Measurements from ENCODE around the gene SLC16A1. TPM values are rescaled to one million over a fixed set of nuclear protein-coding genes. Genes with fewer than 3 reads are reported as not detected.
"Not testable (repeated sequence)": the region's sequence is repeated elsewhere in the genome, so short reads cannot be mapped to it uniquely, and the experiment has no call there.

Gene SLC16A1
- total RNA-seq, 2 donors from 2014 or later = 65.5 to 98.3 TPM

DNA sequence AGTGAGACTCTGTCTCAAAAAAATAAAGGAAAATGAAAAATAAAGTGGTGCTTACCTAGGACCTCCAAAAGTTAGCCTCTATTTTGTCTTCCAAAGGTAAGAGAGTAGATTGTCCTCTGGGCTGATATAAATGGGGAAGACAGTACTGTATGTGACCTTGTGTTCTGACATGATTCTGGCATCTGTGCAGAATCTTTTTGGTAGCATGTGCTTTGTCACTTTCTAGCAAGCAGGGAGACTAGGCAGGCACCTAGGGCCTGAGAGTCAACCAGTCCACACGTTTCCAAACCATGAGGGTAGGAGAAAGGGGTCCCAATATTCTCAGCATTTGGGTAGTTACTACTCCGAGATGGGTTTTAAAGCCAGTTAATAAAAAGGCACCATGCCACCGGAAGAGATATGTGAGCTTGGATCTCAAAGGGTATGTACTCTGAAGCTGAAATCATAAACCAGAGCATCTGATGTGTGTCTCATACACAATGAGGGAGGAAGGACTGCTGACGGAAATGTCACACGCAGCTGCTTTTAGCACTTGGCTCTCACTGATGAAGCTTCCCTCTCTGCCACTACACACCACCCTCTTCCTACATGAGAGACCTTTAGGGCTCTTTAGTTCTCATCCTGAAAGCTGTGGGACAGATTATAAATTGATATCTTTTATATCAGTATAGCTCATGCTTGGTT is 27.0 kb upstream of the SLC16A1 start:
- Mint-ChIP-seq H3K9me3 (no peaks in the 10 kb centered on the region), H3K4me3 (no peak overlapping the region), H3K27ac (no peak overlapping the region), H3K27me3 (no peaks in the 10 kb centered on the region), H3K36me3 (ENCODE audit: low read depth) (no peaks in the 10 kb centered on the region), H3K4me1 (no peaks in the 10 kb centered on the region)
- ATAC-seq (replicated peaks) = no peak

DNA sequence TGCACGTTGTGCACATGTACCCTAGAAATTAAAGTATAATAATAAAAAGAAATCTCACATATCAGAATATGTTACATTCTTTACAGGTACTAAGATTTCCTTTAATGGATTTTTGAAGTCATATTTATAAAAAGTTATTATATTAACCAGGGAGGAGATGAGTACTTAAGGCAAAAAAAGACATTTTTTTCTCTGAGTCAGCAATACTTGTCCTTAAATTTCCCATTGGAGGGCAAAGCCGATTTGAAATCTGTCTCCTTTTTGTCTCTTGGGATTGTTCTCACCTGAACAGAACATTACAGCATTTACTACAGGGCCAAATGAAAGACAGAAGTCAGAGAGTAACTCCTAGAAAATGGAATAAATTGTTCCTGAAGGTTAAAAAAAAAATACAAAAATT is 26.3 kb upstream of the SLC16A1 start:
- Mint-ChIP-seq H3K36me3 (ENCODE audit: low read depth) (no peaks in the 10 kb centered on the region), H3K4me1 (no peaks in the 10 kb centered on the region), H3K27ac (no peak overlapping the region), H3K9me3 (no peaks in the 10 kb centered on the region), H3K4me3 (no peak overlapping the region), H3K27me3 (no peaks in the 10 kb centered on the region)
- no peak for ATAC-seq (replicated peaks)

DNA sequence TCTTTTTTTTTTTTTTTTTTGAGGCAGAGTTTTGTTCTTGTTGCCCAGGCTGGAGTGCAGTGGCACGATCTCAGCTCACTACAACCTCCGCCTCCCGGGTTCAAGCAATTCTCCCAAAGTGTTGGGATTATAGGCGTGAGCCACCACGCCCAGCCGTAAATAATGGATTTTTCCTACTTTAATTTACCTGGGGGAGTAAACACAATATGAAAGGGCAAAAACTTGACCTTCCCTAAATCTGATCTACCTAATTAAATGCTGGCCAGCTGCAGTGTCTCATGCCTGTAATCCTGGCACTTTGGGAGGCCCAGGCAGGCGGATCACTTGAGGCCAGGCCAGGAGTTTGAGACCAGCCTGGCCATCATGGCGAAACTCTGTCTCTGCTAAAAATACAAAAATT is 25.8 kb upstream of the SLC16A1 start:
- not testable (repeated sequence) for H3K4me3 Mint-ChIP-seq; H3K27ac Mint-ChIP-seq; H3K9me3 Mint-ChIP-seq; H3K27me3 Mint-ChIP-seq; H3K4me1 Mint-ChIP-seq; H3K36me3 Mint-ChIP-seq (ENCODE audit: low read depth); ATAC-seq (replicated peaks)

DNA sequence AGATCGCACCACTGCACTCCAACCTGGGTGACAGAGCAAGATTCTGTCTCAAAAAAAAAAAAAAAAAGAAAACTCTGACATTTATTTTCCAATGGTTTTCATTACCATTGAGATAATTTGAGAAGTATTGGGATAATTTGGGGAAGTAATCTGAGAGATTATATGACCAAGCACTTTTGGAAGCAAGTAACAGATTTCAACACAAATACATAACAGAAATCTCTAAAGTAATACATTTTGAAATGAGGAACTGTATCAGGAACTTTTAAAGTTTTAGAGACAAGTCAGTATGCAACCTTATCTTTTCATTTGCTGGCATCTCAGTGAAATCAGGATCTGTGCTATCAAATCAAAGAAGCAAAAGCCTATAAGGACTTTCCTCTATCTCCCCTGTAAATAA is 25.4 kb upstream of the SLC16A1 start:
- H3K36me3 Mint-ChIP-seq (ENCODE audit: low read depth) = no peaks in the 10 kb centered on the region
- H3K27me3 Mint-ChIP-seq = no peaks in the 10 kb centered on the region
- no peak for ATAC-seq (replicated peaks)
- no peak overlapping the region for H3K4me3 Mint-ChIP-seq
- H3K27ac Mint-ChIP-seq = no peak overlapping the region
- no peaks in the 10 kb centered on the region for H3K9me3 Mint-ChIP-seq
- no peaks in the 10 kb centered on the region for H3K4me1 Mint-ChIP-seq

DNA sequence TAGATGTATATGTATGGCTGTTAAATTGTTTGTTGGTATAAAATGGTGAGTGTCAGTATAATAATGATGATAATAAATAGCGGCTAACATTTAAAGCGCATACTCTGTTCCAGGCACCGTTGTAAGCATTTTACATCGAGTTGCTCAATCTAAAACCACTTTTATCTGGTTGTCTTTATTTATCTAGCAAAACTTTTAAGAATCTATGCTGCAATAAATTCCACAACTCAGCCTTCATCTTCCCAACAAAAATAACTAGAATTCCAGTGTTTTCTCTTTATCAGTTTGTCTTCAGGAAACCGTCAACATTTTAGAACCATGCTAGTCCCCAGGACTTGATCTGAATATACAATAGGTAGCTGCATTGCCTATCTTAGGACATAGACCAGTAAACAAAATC is 19.3 kb upstream of the SLC16A1 start:
- Mint-ChIP-seq H3K36me3 (ENCODE audit: low read depth) (peaks cover 34% of the 10 kb centered on the region), H3K4me3 (no peak overlapping the region), H3K27me3 (no peaks in the 10 kb centered on the region), H3K9me3 (no peaks in the 10 kb centered on the region), H3K4me1 (no peaks in the 10 kb centered on the region), H3K27ac (no peak overlapping the region)
- no peak for ATAC-seq (replicated peaks)

DNA sequence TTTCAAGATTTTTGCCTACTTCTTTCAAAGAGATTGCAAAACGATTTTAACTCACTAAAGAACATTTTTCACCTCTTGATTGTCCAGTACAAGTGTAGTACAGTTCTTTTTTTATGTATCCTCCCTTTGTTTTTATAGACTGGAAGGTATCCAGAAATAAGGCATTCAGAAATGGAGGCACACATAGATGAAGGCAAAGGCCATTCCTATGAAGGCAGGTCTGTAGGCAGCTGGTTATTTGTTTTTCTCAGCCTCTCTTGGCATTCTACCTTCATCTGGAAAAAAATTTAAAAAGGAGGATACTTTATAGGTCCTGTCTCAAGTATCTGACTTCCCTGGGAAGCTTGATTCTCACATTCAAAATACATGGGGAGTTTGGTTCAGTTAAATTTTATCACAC is 18.6 kb upstream of the SLC16A1 start:
- H3K4me1 Mint-ChIP-seq = no peaks in the 10 kb centered on the region
- ATAC-seq (replicated peaks) = no peak
- peaks cover 41% of the 10 kb centered on the region for H3K36me3 Mint-ChIP-seq (ENCODE audit: low read depth)
- no peak overlapping the region for H3K4me3 Mint-ChIP-seq
- no peaks in the 10 kb centered on the region for H3K9me3 Mint-ChIP-seq
- H3K27ac Mint-ChIP-seq = no peak overlapping the region
- no peaks in the 10 kb centered on the region for H3K27me3 Mint-ChIP-seq

DNA sequence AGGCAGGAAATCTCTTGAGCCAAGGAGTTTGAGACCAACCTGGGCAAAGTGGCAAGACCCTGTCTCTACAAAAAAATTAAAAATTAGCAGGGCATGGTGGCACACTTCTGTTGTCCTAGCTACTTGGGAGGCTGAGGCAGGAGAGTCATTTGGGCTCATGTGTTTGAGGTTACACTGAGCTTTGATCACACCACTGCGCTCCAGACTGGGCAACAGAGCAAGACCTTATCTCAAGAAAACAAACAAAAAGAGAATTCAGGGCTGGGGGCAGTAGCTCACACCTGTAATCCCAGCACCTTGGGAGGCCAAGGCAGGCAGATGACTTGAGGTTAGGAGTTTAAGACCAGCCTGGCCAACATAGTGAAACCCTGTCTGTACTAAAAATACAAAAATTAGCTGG is 17.8 kb upstream of the SLC16A1 start:
- H3K9me3 Mint-ChIP-seq = no peaks in the 10 kb centered on the region
- H3K27me3 Mint-ChIP-seq = no peaks in the 10 kb centered on the region
- H3K36me3 Mint-ChIP-seq (ENCODE audit: low read depth) = peaks cover 50% of the 10 kb centered on the region
- no peak overlapping the region for H3K27ac Mint-ChIP-seq
- H3K4me1 Mint-ChIP-seq = no peaks in the 10 kb centered on the region
- no peak overlapping the region for H3K4me3 Mint-ChIP-seq
- ATAC-seq (replicated peaks) = no peak

DNA sequence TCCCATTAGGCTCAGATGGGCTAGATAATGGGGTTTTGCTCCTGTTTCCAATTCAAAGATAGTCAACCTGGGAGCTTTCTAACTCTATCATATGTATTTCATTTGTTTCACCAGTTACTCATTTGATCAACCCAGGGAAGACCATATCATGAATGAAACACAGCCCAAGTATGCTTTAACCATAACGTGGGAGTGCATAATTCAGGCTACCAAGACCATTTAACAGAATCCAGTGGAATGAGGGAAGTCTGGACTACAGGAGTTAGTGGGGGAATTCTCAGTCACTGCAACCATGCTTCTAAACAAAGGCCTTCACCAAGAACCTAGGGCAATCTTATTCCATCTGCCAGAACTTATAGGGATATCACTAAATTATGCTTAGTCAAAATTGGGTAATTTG is 15.0 kb upstream of the SLC16A1 start:
- no peak for ATAC-seq (replicated peaks)
- Mint-ChIP-seq H3K4me3 (no peak overlapping the region), H3K27ac (no peak overlapping the region), H3K9me3 (no peaks in the 10 kb centered on the region), H3K27me3 (no peaks in the 10 kb centered on the region), H3K36me3 (ENCODE audit: low read depth) (peaks cover 74% of the 10 kb centered on the region), H3K4me1 (no peaks in the 10 kb centered on the region)

DNA sequence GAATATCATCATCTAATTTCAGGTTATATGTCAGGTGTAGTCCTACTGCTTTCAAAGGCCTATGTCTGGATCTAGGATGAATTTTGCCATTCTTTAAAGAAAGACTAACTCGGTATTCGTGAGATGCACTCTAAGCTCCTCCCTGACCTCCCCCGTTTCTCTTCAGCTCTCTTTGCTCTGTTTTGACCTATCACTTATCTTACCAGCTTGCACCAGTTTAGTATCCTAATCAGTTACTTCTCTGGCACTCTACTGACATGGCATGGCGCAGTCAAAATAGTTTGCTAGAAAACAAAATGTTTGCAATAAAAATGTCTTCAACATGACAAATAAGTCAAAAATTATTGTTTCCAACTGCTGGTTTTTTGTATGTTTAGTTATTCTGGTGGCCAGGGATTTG is 8.4 kb upstream of the SLC16A1 start:
- no peak overlapping the region for H3K4me3 Mint-ChIP-seq
- H3K27ac Mint-ChIP-seq = no peak overlapping the region
- H3K4me1 Mint-ChIP-seq = peaks cover 14% of the 10 kb centered on the region
- peaks cover 93% of the 10 kb centered on the region for H3K36me3 Mint-ChIP-seq (ENCODE audit: low read depth)
- H3K9me3 Mint-ChIP-seq = no peaks in the 10 kb centered on the region
- no peak for ATAC-seq (replicated peaks)
- H3K27me3 Mint-ChIP-seq = no peaks in the 10 kb centered on the region

DNA sequence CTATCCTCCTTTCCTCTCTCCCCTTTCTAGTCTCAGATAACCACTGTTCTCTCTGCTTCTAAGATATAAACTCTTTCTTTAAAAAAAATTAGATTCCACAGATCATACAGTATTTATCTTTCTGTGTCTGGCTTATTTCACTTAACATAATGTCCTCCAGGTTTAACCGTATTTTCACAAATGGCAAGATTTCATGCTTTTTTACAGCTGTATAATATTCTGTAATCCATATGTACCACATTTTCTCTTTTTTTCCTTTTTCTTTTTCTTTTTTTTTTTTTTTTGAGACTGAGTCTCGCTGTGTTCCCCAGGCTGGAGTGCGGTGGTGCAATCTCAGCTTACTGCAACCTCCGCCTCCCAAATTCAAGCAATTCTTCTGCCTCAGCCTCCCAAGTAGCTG is 5.1 kb upstream of the SLC16A1 start:
- Mint-ChIP-seq H3K4me3 (peak overlapping the region; percentile 61), H3K9me3 (no peaks in the 10 kb centered on the region), H3K27ac (peak overlapping the region; percentile 15), H3K4me1 (peaks cover 20% of the 10 kb centered on the region), H3K27me3 (no peaks in the 10 kb centered on the region), H3K36me3 (ENCODE audit: low read depth) (peaks cover 90% of the 10 kb centered on the region)
- ATAC-seq (replicated peaks) = no peak

DNA sequence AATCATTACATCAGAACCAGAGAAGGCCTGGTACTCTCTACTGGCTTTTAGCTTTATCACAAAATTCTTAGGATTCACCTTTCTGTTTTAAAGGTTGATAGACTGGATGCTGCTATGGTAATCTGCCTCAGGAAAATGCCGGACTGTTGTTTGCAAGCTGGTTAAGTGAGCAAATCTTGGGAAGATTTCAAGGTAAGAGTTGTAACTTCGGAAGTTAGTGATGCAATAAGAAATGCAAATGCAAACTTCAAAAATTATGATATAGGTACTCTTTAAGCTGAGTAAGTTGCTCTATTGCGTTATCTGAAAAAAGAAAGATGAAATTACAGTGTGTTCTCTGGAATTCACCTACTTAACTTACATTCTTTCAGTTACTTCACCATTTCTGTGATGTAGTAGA is 4.4 kb upstream of the SLC16A1 start:
- Mint-ChIP-seq H3K36me3 (ENCODE audit: low read depth) (peaks cover 85% of the 10 kb centered on the region), H3K27ac (peak overlapping the region; percentile 70), H3K4me3 (peak overlapping the region; percentile 61), H3K9me3 (no peaks in the 10 kb centered on the region), H3K27me3 (no peaks in the 10 kb centered on the region), H3K4me1 (peaks cover 20% of the 10 kb centered on the region)
- ATAC-seq (replicated peaks) = no peak

DNA sequence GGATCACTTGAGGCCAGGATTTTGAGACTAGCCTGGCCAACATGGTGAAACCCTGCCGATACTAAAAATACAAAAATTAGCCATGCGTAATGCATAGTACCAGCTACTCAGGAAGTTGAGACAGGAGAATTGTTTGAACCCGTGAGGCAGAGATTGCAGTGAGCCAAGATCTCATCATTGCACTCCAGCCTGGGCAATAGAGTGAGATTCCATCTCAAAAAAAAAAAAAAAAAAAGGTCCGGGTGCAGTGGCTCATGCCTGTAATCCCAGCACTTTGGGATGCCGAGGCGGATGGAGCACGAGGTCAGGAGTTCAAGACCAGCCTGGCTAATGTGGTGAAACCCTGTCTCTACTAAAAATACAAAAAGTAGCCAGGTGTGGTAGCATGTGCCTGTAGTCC is 2.2 kb upstream of the SLC16A1 start:
- not testable (repeated sequence) for H3K27ac Mint-ChIP-seq; H3K27me3 Mint-ChIP-seq; ATAC-seq (replicated peaks); H3K9me3 Mint-ChIP-seq
- H3K4me1 Mint-ChIP-seq = peaks cover 34% of the 10 kb centered on the region
- peaks cover 86% of the 10 kb centered on the region for H3K36me3 Mint-ChIP-seq (ENCODE audit: low read depth)
- peak overlapping the region; percentile 76 for H3K4me3 Mint-ChIP-seq

DNA sequence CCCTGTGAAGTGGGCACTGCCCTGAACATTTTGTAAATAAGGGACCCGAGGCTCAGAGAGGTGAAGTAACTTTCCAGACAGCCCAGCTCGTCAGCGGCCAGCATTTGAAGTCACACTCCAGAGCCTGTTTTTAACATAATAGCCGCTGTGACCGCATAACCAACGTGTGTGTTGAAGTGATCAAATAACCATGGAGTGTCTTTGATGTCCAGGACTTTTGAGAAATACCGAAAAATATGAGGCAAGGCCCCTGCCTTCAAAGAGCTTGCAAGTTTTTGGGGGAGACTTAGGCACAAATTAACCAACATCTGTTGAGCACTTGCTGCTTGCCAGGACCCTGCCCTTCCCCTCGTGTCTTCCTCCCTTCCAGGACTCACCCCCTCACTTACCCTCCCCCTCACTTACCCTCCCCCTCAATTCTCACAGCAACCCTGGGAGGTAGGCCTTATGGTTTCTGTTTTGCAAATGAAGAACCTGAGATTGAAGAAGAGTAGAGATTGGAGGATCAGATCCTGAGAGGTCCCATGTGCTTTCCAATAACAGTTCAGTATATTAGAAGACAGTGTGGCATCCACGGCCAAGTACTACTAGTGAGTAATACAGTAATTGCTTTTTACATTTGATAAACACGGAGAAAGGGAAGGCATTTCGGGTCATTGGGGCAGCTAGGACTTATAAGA is 1.3 kb upstream of the SLC16A1 start:
- Mint-ChIP-seq H3K27me3 (no peaks in the 10 kb centered on the region), H3K4me1 (peaks cover 31% of the 10 kb centered on the region), H3K9me3 (no peaks in the 10 kb centered on the region), H3K4me3 (peak overlapping the region; percentile 76), H3K36me3 (ENCODE audit: low read depth) (peaks cover 86% of the 10 kb centered on the region), H3K27ac (peak overlapping the region; percentile 54)
- ATAC-seq (replicated peaks) = peak; percentile 50

DNA sequence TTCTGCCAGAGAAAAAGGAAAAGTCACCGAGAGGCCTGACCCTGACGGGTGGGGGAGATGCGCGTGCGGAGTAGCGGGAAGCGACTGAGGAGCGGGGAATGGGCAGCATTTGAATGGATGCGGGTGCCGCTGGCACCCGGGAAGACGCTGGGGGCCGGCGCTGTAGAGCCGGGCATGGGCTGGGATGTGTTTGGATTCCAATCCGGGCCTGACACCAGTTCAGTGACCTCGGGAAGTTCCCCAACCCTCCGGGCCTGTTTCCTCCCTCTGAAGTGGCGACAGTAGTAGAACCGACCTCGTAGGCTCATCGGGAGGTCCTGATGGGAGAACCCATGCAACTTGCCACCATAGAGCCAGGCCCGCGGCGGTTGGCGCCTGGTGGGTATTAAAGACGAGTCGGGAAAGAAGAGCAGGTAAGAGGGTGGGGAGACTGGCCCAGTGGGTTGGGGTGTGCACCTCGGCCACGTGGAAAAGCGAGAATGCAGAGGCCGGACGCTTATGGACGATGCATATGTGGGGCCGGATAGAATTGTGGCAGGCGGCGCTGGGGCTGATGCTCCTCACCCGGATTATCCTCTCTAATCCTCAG is 642 bp upstream of the SLC16A1 start:
- Mint-ChIP-seq H3K9me3 (no peaks in the 10 kb centered on the region), H3K4me3 (peak overlapping the region; percentile 76), H3K4me1 (peaks cover 31% of the 10 kb centered on the region), H3K27ac (peak overlapping the region; percentile 54), H3K27me3 (no peaks in the 10 kb centered on the region), H3K36me3 (ENCODE audit: low read depth) (peaks cover 86% of the 10 kb centered on the region)
- ATAC-seq (replicated peaks) = peak; percentile 13

All from activated T-helper 17 cell treated with anti-CD3 and anti-CD28 coated beads, Interleukin-2, amount 50 U/mL, for 72 hours (primary cell).